ENCODE results near the gene SYCE3.

- TF ChIP-seq POLR2A (IDR thresholded peaks at IDR 0.05; ENCODE audit: low read length) (no peak), GATA1 (IDR thresholded peaks at IDR 0.05; ENCODE audit: low read depth, low read length) (no peak)
Measured at GRCh38 chr22:50608996-50609395, 46.3 kb upstream of the SYCE3 start.

Measured in erythroblast (primary cell).